Thoracic aorta (tissue), 2 donors: Measurements from ENCODE around the gene MOB3B. TPM values are rescaled to one million over a fixed set of nuclear protein-coding genes. Genes with fewer than 3 reads are reported as not detected.

ENCODE experiments used
- ATAC-seq: fragments of 150-250 bp; one replicate; pipeline ENCODE4 v1.8.0; 2017; ENCODE audit warnings: low read depth; ENCODE audit not compliant: insufficient number of reproducible peaks, low FRiP score
- DNase-seq: peaks from one replicate; pipeline ENCODE4 v3.0.0-alpha.2; 2020; ENCODE audit warnings: low spot score
- H3K27ac ChIP-seq, 2 donors: fragments of 200-600 bp; sonication (generic); 1 replicate in 1 of 2; 2 replicates in 1 of 2; pipeline ENCODE4 v1.5.1; 2016; ENCODE audit warnings: mild to moderate bottlenecking in 2 of 2, moderate library complexity in 2 of 2
- H3K27me3 ChIP-seq: fragments of 200-600 bp; sonication (generic); replicated peaks from 2 replicates; pipeline ENCODE4 v1.6.0; 2016; ENCODE audit warnings: mild to moderate bottlenecking; ENCODE audit not compliant: insufficient read depth
- H3K36me3 ChIP-seq: fragments of 200-600 bp; sonication (generic); one replicate; pipeline ENCODE4 v1.5.1; 2016
- H3K4me1 ChIP-seq, 2 donors: fragments of 200-600 bp; sonication (generic); 1 replicate in 1 of 2; 2 replicates in 1 of 2; pipeline versions ENCODE4 v1.5.1 to v1.6.0; 2016; ENCODE audit warnings: low read depth in 2 of 2, mild to moderate bottlenecking in 1 of 2; ENCODE audit not compliant: control insufficient read depth in 1 of 2
- H3K4me3 ChIP-seq: fragments of 200-600 bp; sonication (generic); 2 replicates; pipeline ENCODE4 v1.5.1; 2016; ENCODE audit warnings: mild to moderate bottlenecking
- H3K9me3 ChIP-seq: fragments of 200-600 bp; sonication (generic); 2 replicates; pipeline ENCODE4 v1.5.1; 2016
- CTCF ChIP-seq: fragments of 200-600 bp; sonication (generic); IDR thresholded peaks from one replicate; pipeline ENCODE4 v1.5.1; 2019; ENCODE audit warnings: antibody characterized with exemption
- total RNA-seq, 2 donors: library from RNA; depleted of rRNA; stranded (reverse); fragments of >200 nt; gene quantifications; one replicate each; pipeline versions ENCODE4 v1.1.0 to v1.2.3, GENCODE V29; 2016

Gene MOB3B
- total RNA-seq, 2 donors from 2014 or later, result 6.6 to 11.1 TPM

- Histone ChIP-seq H3K9me3 (no peaks in the 10 kb centered on the region), H3K27me3 (no peaks in the 10 kb centered on the region), H3K4me3 (no peak overlapping the region), H3K4me1 (peaks cover 19 to 35% of the 10 kb centered on the region in 2 donors), H3K36me3 (no peaks in the 10 kb centered on the region), H3K27ac (no peak overlapping the region)
- peak; percentile 23 for DNase-seq
- ATAC-seq, result peak; percentile 70
- TF ChIP-seq CTCF, result no peak
These were observed 56.5 kb downstream of the MOB3B start for GRCh38 chr9:27473111-27473529.

GRCh38 chr9:27472195-27472594 lies 57.4 kb downstream of the MOB3B start:
- peak overlapping the region in 1 of 2 donors; percentile 15 for H3K27ac ChIP-seq
- no peak for ATAC-seq
- no peaks in the 10 kb centered on the region for H3K36me3 ChIP-seq

GRCh38 chr9:27471789-27472188 lies 57.8 kb downstream of the MOB3B start:
- Histone ChIP-seq H3K4me1 (peaks cover 19 to 35% of the 10 kb centered on the region in 2 donors), H3K36me3 (no peaks in the 10 kb centered on the region), H3K4me3 (no peak overlapping the region), H3K27ac (peak overlapping the region in 1 of 2 donors; percentile 15), H3K9me3 (no peaks in the 10 kb centered on the region), H3K27me3 (no peaks in the 10 kb centered on the region)
- DNase-seq (no peak), ATAC-seq (no peak)
- TF ChIP-seq CTCF, result no peak

More at GRCh38 chr9:27472195-27472594, 57.4 kb downstream of the MOB3B start:
- Histone ChIP-seq H3K27me3 (no peaks in the 10 kb centered on the region), H3K4me3 (no peak overlapping the region), H3K9me3 (no peaks in the 10 kb centered on the region), H3K4me1 (peaks cover 19 to 35% of the 10 kb centered on the region in 2 donors)
- no peak for TF ChIP-seq CTCF
- no peak for DNase-seq

GRCh38 chr9:27471366-27471765 lies 58.2 kb downstream of the MOB3B start:
- Histone ChIP-seq H3K4me3 (no peak overlapping the region), H3K27ac (no peak overlapping the region), H3K9me3 (no peaks in the 10 kb centered on the region), H3K4me1 (peaks cover 19 to 35% of the 10 kb centered on the region in 2 donors), H3K27me3 (no peaks in the 10 kb centered on the region), H3K36me3 (no peaks in the 10 kb centered on the region)
- ATAC-seq (no peak), DNase-seq (no peak)
- TF ChIP-seq CTCF, result no peak

- Histone ChIP-seq H3K27me3 (no peaks in the 10 kb centered on the region), H3K4me1 (peaks cover 19 to 35% of the 10 kb centered on the region in 2 donors), H3K36me3 (no peaks in the 10 kb centered on the region), H3K4me3 (no peak overlapping the region), H3K9me3 (no peaks in the 10 kb centered on the region), H3K27ac (no peak overlapping the region)
- no peak for DNase-seq
- no peak for TF ChIP-seq CTCF
- no peak for ATAC-seq
These were observed 59.2 kb downstream of the MOB3B start for GRCh38 chr9:27470291-27470856.
